RCC 7860 (cell line): ENCODE results near the gene BAG3.
"Not testable (repeated sequence)": the region's sequence is repeated elsewhere in the genome, so short reads cannot be mapped to it uniquely, and the experiment has no call there.

ENCODE experiments used
- DNase-seq: peaks from one replicate; pipeline ENCODE4 v3.0.0-alpha.2; 2015; ENCODE audit warnings: low spot score
- FAIRE-seq: peaks from 2 replicates; lab custom pipeline; 2012; peaks lifted over from hg19 to GRCh38; lab: Jason Lieb, UNC

Gene BAG3

GRCh38 chr10:119650692-119651513, at the start of gene BAG3:
TSS of gene BAG3 (plus strand) at chr10:119651380. CDS start at chr10:119651676, 296 bp downstream.
- no peak for FAIRE-seq
- peak; percentile 89 for DNase-seq

- DNase-seq (no peak), FAIRE-seq (no peak)
These were observed 48.7 kb upstream of the BAG3 start for GRCh38 chr10:119602241-119603095.

DNA sequence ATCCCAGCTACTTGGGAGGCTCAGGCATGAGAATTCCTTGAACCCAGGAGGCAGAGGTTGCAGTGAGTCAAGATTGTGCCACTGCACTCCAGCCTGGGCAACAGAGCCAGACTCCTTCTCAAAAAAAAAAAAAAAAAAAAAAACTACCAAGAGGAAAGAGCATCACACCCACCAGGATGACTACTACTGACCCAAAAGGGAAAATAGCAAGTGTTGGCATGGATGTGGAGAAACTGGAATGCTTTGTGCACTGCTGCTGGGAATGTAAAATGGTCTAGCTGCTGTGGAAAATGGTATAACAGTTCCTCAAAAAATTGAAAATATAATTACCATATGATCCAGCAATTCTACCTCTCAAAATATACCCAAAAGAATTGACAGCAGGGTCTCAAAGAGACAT, 46.7 kb upstream of the BAG3 start:
- FAIRE-seq (no peak), DNase-seq (no peak)

GRCh38 chr10:119608316-119609155, 42.6 kb upstream of the BAG3 start:
- peak; percentile 13 for DNase-seq
- FAIRE-seq = no peak

DNA sequence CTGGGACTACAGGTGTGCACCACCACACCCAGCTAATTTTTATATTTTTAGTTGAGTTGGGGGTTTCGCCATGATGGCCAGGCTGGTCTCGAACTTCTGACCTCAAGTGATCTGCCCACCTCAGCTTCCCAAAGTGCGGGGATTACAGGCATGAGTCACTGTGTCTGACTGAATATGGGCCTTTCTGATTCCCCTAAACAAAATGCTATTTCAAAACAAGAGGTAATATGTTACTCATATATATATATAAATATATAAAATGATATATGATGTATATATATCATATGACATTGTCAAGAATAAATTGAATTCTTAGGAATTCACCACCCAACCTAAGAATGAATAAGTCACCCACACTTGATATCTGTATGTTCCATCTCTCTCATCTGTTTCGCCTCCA, 41.7 kb upstream of the BAG3 start:
- DNase-seq = no peak
- no peak for FAIRE-seq

GRCh38 chr10:119611433-119611832, 39.7 kb upstream of the BAG3 start:
- no peak for DNase-seq
- FAIRE-seq = no peak

DNA sequence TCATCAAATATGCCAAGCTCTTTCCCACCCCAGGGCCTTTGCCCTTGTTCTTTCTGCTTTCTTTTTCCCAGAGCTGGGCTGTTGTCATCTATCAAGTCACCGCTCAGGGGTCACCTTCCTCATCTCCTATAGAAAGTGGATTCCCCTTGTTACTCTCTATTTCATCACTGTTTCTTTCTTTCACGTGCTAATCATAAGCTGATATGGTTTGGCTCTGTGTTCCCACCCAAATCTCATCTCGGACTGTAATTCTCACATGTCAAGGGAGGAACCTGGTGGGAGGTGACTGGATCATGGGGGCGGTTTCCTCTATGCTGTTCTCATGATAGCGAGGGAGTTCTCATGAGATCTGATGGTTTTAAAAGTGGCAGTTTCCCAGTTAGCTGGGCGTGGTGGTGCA, 37.4 kb upstream of the BAG3 start:
- no peak for FAIRE-seq
- no peak for DNase-seq

- DNase-seq (no peak), FAIRE-seq (no peak)
These were observed 36.5 kb upstream of the BAG3 start for GRCh38 chr10:119614686-119615085.

DNA sequence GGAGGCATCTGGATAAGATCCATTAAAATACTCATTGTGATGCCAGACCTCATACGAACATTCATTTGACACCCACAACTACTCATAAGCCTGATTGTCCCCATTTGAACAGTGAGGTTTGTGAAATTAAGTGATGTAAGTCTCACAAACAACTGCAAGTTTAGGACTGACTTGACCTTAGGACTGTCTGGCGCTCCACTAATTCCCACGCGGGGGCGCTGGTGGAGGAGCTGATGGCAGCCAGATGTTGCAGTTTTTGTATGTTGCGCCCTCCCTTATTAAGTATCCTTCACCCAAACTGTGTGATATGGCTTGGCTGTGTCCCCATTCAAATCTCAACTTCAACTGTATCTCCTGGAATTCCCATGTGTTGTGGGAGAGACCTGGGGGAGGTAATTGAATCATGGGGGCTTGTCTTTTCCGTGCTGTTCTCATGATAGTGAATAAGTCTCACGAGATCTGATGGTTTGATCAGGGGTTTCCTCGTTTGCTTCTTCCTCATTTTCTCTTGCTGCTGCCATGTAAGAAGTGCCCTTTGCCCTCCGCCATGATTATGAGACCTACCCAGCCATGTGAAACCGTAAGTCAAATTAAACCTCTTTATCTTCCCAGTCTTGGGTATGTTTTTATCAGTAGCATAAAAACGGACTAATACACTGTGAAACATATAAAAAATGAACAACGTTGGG, 34.2 kb upstream of the BAG3 start:
- no peak for FAIRE-seq
- DNase-seq = no peak

GRCh38 chr10:119619215-119619614, 32.0 kb upstream of the BAG3 start:
- DNase-seq (no peak), FAIRE-seq (no peak)

- DNase-seq, FAIRE-seq: not testable (repeated sequence)
These were observed 31.4 kb upstream of the BAG3 start for GRCh38 chr10:119619811-119620210.

DNA sequence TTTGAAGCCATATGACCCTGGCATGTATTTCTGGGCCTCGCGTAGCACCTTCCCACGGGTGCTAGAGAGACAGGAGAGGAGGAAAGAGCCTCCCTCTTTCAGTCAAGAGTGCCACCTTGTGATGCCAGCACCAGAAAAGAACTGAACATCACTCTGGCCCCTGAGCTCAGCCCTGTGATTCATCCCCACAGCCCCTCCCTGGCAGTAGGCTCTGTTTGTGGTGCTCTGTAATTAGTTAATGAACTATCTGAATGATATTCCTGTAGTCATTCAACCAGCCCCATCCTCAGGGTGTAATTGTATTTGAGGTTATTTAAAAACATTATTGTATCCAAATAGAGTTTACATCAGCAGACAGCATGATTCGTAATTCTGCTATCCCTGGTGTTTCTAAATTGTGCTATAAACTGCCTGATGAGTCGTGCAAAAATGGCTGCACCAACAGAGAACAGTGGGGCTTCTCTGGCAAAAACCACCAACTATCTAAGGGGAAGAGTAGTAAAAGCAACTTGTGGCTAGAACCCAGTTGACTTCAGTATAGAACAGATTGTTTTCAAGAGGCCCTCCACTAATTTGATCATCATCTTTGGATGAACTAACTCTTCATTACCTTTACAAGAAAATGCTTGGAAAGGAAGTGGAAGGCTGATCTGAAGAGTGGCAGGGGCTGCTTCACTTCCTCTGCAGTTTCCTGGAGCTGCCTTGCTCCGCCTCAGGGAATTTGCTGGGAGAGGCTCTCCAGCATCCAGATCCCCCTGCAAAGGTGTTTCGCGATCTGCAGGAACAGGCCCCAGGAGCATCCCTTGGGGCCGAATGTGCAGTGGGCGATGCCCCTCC, 30.7 kb upstream of the BAG3 start:
- FAIRE-seq = no peak
- no peak for DNase-seq

GRCh38 chr10:119621078-119621384, 30.1 kb upstream of the BAG3 start:
- DNase-seq (no peak), FAIRE-seq (no peak)

DNA sequence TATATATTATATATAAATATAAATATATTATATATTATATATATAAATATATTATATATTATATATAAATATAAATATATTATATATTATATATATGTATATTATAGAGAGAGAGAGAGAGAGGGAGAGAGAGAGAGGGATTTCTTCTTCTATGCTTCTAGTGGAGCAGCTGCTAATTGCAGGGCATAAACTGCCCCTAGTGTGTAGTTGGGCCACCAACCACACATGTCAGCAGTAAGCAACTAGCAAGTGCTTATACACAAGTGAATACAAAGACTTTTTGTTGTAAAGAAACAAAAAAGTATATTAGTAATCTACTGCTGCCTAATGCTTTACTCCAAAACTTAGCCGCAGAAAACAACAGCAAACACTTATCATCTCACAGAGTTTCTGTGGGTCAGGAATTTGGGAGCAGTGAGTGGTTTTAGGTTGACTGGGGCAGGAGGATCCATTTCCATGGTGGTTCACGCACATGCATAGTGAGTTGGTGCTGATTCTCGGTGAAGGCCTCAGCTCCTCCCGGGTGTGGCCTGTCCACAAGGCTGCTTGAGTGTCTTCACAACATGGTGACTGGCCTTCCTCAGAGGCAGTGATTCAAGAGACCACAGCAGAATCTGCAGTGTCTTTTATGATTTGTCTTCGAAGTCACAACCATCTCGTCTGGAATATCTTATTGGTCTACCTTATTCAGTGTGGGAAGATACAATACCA, 25.5 kb upstream of the BAG3 start:
- FAIRE-seq (peak; percentile 97), DNase-seq (no peak)

GRCh38 chr10:119630300-119630699, 20.9 kb upstream of the BAG3 start:
- DNase-seq (no peak), FAIRE-seq (no peak)

DNA sequence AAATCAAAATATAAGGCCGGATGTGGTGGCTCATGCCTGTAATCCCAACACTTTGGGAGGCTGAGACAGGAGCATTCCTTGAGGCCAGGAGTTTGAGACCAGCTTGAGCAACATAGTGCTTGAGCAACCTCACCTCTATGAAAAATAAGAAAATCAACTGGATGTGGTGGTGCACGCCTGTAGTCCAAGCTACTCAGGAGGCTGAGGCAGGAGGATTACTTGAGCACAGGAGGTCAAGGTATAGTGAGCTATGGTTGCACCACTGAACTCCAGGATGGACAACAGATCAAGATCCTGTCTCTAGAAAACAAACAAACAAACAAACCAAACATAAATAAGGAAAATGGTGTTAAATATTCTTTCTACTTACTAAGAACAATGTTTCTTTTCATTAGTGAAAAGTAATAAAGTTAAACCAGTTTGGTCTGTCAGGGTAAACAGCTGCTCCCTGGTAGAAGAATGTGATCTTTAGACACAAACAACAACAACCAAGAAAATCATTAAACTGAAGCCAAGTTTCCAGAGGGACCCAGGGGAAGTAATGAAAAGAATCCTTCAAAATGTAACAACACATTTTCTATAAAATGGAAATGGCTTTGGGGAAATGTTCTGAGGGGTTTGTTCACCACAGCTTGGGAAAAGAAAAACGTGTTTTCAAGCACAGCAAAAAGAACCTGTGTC, 17.5 kb upstream of the BAG3 start:
- FAIRE-seq = no peak
- no peak for DNase-seq

GRCh38 chr10:119634219-119634544, 17.0 kb upstream of the BAG3 start:
- FAIRE-seq (no peak), DNase-seq (no peak)

GRCh38 chr10:119637631-119638030, 13.5 kb upstream of the BAG3 start:
- DNase-seq (no peak), FAIRE-seq (no peak)

- FAIRE-seq (no peak), DNase-seq (no peak)
These were observed 12.2 kb upstream of the BAG3 start for GRCh38 chr10:119638982-119639381.
